Fibroblast of gingiva (primary cell): ENCODE results near the gene HLA-DRA.

Source experiments
- DNase-seq: peaks from one replicate; pipeline ENCODE4 v3.0.0-alpha.2; 2011; ENCODE audit warnings: low read depth

Gene HLA-DRA

DNA sequence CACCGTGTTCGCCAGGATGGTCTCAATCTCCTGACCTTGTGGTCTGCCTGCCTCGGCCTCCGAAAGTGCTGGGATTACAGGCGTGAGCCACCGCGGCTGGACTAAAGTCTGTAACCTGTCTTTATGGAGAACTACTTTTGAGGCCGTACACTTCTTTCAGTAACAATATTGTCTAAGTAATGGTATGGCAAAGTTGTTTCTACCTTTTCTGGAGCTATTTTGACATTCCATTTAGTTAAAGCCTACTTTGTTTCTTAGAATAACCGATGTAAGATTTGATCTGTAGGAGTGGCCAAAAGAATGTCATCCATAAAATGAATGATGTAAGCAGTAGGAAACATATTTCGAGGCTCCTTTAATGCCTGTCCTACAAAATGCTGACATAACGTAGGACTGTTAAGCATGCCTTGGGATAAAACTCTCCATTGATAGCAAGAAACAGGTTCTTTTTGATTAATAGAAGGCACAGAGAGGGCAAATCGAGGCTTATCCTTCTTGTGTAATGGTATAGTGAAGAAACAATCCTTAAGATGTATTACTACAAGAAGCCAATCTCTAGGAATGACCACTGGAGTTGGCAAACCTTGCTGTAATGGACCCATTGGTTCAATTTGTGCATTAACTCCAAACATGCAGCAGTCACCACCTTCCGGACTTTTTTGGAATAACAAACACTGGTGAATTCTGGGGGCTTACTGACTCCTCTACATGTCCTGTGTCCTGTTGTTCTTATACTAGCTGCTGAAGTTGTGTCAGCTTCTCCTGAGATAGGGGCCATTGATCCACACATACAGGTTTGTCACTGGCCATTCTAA is 35.9 kb downstream of the HLA-DRA start:
- no peak for DNase-seq

DNA sequence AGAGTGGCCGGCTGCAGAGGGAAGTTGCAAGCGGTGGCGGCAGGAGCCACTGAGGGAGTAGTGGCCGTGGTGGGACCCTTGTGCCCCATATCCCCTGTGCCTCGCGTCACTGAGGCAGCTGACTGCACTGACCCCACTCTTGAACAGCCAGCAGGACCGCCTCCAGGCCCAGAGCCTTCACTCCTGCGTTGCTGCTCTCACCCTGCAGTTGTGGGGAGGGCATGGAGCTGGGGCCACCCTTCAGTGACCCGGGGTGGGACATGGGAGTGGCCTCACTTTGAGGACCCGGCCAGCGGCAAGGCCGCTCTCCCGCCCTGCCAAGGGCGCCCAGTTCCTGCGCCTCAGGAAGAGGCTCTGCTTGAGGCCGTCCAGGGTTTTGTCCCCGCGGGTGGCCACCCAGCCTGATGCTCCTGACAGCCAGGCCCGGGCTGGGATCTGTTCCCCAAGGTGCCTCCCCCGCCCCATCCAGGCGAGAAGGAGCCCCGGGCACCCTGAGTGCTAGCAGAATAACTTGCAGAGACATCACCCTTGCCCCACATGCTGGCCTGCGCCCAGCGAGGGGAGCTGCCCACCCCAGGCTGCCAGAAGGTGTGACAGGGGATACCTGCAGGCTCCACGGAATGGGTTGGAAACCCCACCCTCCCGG is 44.4 kb downstream of the HLA-DRA start:
- DNase-seq, result no peak

GRCh38 chr6:32484614-32484998 is 44.9 kb downstream of the HLA-DRA start:
- no peak for DNase-seq

DNA sequence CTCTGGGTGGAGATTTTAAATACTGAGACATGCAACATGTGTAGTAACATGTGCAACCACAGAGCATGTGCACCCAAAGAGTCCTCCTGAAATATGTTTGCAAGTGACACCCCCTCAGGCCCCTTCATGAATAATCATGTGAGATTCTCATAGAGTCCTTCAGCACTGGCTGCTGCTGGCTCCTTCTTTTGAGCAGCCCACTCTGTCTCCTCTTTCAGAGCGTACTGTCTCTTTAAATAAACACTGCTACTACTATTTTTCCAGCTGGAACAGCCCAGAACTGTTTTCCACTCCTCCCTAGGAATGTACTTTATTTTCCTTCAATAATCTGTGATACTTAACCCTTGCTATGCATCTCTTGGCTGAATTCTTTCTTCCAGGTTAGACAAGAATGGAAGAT is 48.4 kb downstream of the HLA-DRA start:
- no peak for DNase-seq

DNA sequence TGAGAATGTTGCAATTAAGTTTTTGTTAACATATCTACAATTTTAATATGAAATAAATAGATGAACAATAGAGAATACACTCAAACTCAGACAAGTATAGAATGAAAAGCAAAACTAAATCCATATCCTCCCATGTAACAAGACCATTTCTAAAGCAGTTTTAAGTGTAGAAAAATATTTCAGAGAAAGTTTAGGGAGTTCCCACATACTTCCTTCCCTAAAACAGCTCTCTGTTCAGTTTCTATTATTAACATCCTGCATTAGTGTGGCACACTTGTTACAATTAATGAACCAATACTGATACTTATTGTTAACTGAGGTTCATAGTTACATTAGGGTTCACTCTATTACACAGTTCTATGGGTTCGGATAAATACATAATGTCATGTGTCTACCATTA is 52.0 kb downstream of the HLA-DRA start:
- no peak for DNase-seq

GRCh38 chr6:32492351-32492750 is 52.7 kb downstream of the HLA-DRA start:
- DNase-seq, result no peak
